HG03103 (cell line): ENCODE measurements around the gene SAFB.
"Not testable (repeated sequence)": the region's sequence is repeated elsewhere in the genome, so short reads cannot be mapped to it uniquely, and the experiment has no call there.

ENCODE experiments used
- ATAC-seq: cut with Tn5 transposase; IDR thresholded peaks from one replicate; pipeline ENCODE4 v1.9.1; 2021; ENCODE audit warnings: low read depth; ENCODE audit not compliant: unreplicated experiment

The SAFB gene

GRCh38 chr19:5681391-5682106, 58.7 kb downstream of the SAFB start:
- no peak for ATAC-seq

- no peak for ATAC-seq
Measured at GRCh38 chr19:5682107-5682482, 59.2 kb downstream of the SAFB start.

GRCh38 chr19:5683177-5683886, 60.4 kb downstream of the SAFB start:
- no peak for ATAC-seq

- no peak for ATAC-seq
Measured at GRCh38 chr19:5684694-5685430, 62.0 kb downstream of the SAFB start.

GRCh38 chr19:5686326-5686646, 63.4 kb downstream of the SAFB start:
- ATAC-seq: no peak

GRCh38 chr19:5686647-5687359, 63.9 kb downstream of the SAFB start:
- ATAC-seq: peak; percentile 45

- no peak for ATAC-seq
Measured at GRCh38 chr19:5687360-5688198, 64.7 kb downstream of the SAFB start.

GRCh38 chr19:5688262-5688881, 65.5 kb downstream of the SAFB start:
- not testable (repeated sequence) for ATAC-seq

GRCh38 chr19:5690125-5690954, 67.5 kb downstream of the SAFB start, which contains the start of gene RPL36:
Gene RPL36 (plus strand): TSS chr19:5690295. CDS start chr19:5690508, 213 bp downstream.
- peak; percentile 43 for ATAC-seq

GRCh38 chr19:5690955-5691821, 68.3 kb downstream of the SAFB start:
- ATAC-seq: no peak

- ATAC-seq: no peak
Measured at GRCh38 chr19:5691822-5692722, 69.2 kb downstream of the SAFB start.

GRCh38 chr19:5692723-5693194, 69.9 kb downstream of the SAFB start:
- ATAC-seq: no peak

GRCh38 chr19:5693195-5694166, 70.6 kb downstream of the SAFB start:
- no peak for ATAC-seq

- ATAC-seq: no peak
Measured at GRCh38 chr19:5694167-5694955, 71.5 kb downstream of the SAFB start.
